Neural progenitor cell (in vitro differentiated cells): ENCODE measurements around the gene DDAH1. TPM values are rescaled to one million over a fixed set of nuclear protein-coding genes. Genes with fewer than 3 reads are reported as not detected.

Experiments used
- DNase-seq: peaks from one replicate; pipeline ENCODE4 v3.0.0-alpha.2; 2016; ENCODE audit warnings: low spot score
- H2AFZ ChIP-seq: fragments of 200-600 bp; sonication (generic); replicated peaks from 2 replicates; pipeline ENCODE4 v1.6.1; 2016; ENCODE audit warnings: antibody characterized with exemption
- H3F3A ChIP-seq: fragments of 200-600 bp; sonication (generic); 2 replicates; pipeline ENCODE4 v1.6.1; 2016; ENCODE audit warnings: antibody characterized with exemption, low read depth
- H3K27ac ChIP-seq: fragments of 200-600 bp; sonication (generic); 2 replicates; pipeline ENCODE4 v1.5.1; 2016; ENCODE audit warnings: mild to moderate bottlenecking
- H3K27me3 ChIP-seq: fragments of 200-600 bp; sonication (generic); 2 replicates; pipeline ENCODE4 v1.6.1; 2016; ENCODE audit warnings: mild to moderate bottlenecking, moderate library complexity
- H3K36me3 ChIP-seq: fragments of 200-600 bp; sonication (generic); 2 replicates; pipeline ENCODE4 v1.5.1; 2016
- H3K4me1 ChIP-seq: fragments of 200-600 bp; sonication (generic); 2 replicates; pipeline ENCODE4 v1.6.1; 2016; ENCODE audit warnings: mixed run types
- H3K4me2 ChIP-seq: fragments of 200-600 bp; sonication (generic); 2 replicates; pipeline ENCODE4 v1.6.1; 2016
- H3K4me3 ChIP-seq: fragments of 200-600 bp; sonication (generic); 2 replicates; pipeline ENCODE4 v1.5.1; 2016
- H3K79me2 ChIP-seq: fragments of 200-600 bp; sonication (generic); 2 replicates; pipeline ENCODE4 v1.6.1; 2016; ENCODE audit warnings: low read depth
- H3K9ac ChIP-seq: fragments of 200-600 bp; sonication (generic); 2 replicates; pipeline ENCODE4 v1.6.1; 2016
- H3K9me3 ChIP-seq: fragments of 200-600 bp; sonication (generic); 2 replicates; pipeline ENCODE4 v1.5.1; 2016; ENCODE audit warnings: low read depth
- H4K20me1 ChIP-seq: fragments of 200-600 bp; sonication (generic); 2 replicates; pipeline ENCODE4 v1.6.1; 2016; ENCODE audit warnings: low read depth
- H3K27ac Mint-ChIP-seq: 3 replicates; pipeline ENCODE4 v1.8.0; 2021; ENCODE audit warnings: mixed read lengths
- H3K27me3 Mint-ChIP-seq: 2 replicates; pipeline ENCODE4 v1.8.0; 2022; ENCODE audit warnings: low read depth, mild to moderate bottlenecking, inconsistent platforms, moderate library complexity, mixed read lengths; ENCODE audit not compliant: insufficient read depth
- H3K36me3 Mint-ChIP-seq: 3 replicates; pipeline ENCODE4 v1.8.0; 2021; ENCODE audit warnings: mixed read lengths
- H3K4me1 Mint-ChIP-seq: 3 replicates; pipeline ENCODE4 v1.8.0; 2021; ENCODE audit warnings: mixed read lengths
- H3K4me3 Mint-ChIP-seq: 3 replicates; pipeline ENCODE4 v1.8.0; 2021; ENCODE audit warnings: mild to moderate bottlenecking, moderate library complexity, mixed read lengths
- H3K9me3 Mint-ChIP-seq: 3 replicates; pipeline ENCODE4 v1.8.0; 2020; ENCODE audit warnings: mixed read lengths
- EZH2 ChIP-seq: fragments of 200-600 bp; sonication (generic); IDR thresholded peaks from 2 replicates; pipeline ENCODE4 v1.6.1; 2017; ENCODE audit warnings: antibody characterized with exemption, mild to moderate bottlenecking, moderate library complexity
- EZH2phosphoT487 ChIP-seq: fragments of 200-600 bp; sonication (generic); IDR thresholded peaks from 2 replicates; pipeline ENCODE4 v1.6.1; 2017; ENCODE audit warnings: antibody characterized with exemption
- total RNA-seq: library from RNA; depleted of rRNA; stranded (reverse); fragments of >200 nt; gene quantifications from 2 replicates; pipeline ENCODE4 v1.2.3, GENCODE V29; 2015; ENCODE audit warnings: low replicate concordance
- TF ChIP-seq, protein P1 (sequence below): fragments of 200-600 bp; sonication (generic); IDR thresholded peaks from 2 replicates; pipeline ENCODE4 v1.5.1; 2017; ENCODE audit warnings: antibody characterized with exemption, mild to moderate bottlenecking

Gene DDAH1
- total RNA-seq, 1 donor from 2014 or later, result 23.1 TPM

GRCh38 chr1:85427331-85427730 lies 37.6 kb downstream of the DDAH1 start:
- Histone ChIP-seq H3F3A (no peaks in the 10 kb centered on the region), H3K9ac (no peak overlapping the region), H3K4me1 (no peaks in the 10 kb centered on the region), H3K79me2 (no peaks in the 10 kb centered on the region), H3K27ac (no peak overlapping the region), H4K20me1 (no peaks in the 10 kb centered on the region), H3K4me2 (no peak overlapping the region), H3K27me3 (no peaks in the 10 kb centered on the region), H3K4me3 (no peak overlapping the region), H3K36me3 (no peaks in the 10 kb centered on the region), H3K9me3 (no peaks in the 10 kb centered on the region), H2AFZ (no peak overlapping the region)
- Mint-ChIP-seq H3K36me3 (peaks cover 8% of the 10 kb centered on the region), H3K4me3 (no peak overlapping the region), H3K4me1 (no peaks in the 10 kb centered on the region), H3K27me3 (peaks cover 2% of the 10 kb centered on the region), H3K27ac (no peak overlapping the region), H3K9me3 (peaks cover 19% of the 10 kb centered on the region)
- no peak for DNase-seq
- TF ChIP-seq, protein P1, sequence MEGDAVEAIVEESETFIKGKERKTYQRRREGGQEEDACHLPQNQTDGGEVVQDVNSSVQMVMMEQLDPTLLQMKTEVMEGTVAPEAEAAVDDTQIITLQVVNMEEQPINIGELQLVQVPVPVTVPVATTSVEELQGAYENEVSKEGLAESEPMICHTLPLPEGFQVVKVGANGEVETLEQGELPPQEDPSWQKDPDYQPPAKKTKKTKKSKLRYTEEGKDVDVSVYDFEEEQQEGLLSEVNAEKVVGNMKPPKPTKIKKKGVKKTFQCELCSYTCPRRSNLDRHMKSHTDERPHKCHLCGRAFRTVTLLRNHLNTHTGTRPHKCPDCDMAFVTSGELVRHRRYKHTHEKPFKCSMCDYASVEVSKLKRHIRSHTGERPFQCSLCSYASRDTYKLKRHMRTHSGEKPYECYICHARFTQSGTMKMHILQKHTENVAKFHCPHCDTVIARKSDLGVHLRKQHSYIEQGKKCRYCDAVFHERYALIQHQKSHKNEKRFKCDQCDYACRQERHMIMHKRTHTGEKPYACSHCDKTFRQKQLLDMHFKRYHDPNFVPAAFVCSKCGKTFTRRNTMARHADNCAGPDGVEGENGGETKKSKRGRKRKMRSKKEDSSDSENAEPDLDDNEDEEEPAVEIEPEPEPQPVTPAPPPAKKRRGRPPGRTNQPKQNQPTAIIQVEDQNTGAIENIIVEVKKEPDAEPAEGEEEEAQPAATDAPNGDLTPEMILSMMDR, result no peak
- TF ChIP-seq EZH2phosphoT487, result no peak
- no peak for TF ChIP-seq EZH2

- H3K27ac ChIP-seq, result no peak overlapping the region
- H3K27ac Mint-ChIP-seq, result no peak overlapping the region
- H3K36me3 Mint-ChIP-seq, result peaks cover 4% of the 10 kb centered on the region
- DNase-seq, result no peak
- no peaks in the 10 kb centered on the region for H3K27me3 ChIP-seq
- no peaks in the 10 kb centered on the region for H3K9me3 ChIP-seq
- H3K79me2 ChIP-seq, result no peaks in the 10 kb centered on the region
- H3K27me3 Mint-ChIP-seq, result peaks cover 2% of the 10 kb centered on the region
- H3K9ac ChIP-seq, result no peak overlapping the region
- no peaks in the 10 kb centered on the region for H3K4me1 ChIP-seq
- H4K20me1 ChIP-seq, result no peaks in the 10 kb centered on the region
- no peak overlapping the region for H2AFZ ChIP-seq
- H3K9me3 Mint-ChIP-seq, result peaks cover 13% of the 10 kb centered on the region
- H3K4me3 ChIP-seq, result no peak overlapping the region
- H3K36me3 ChIP-seq, result no peaks in the 10 kb centered on the region
- no peak overlapping the region for H3K4me2 ChIP-seq
- TF ChIP-seq EZH2phosphoT487 (no peak), EZH2 (no peak)
- TF ChIP-seq, protein P1, result no peak
- no peak overlapping the region for H3K4me3 Mint-ChIP-seq
- no peaks in the 10 kb centered on the region for H3K4me1 Mint-ChIP-seq
- H3F3A ChIP-seq, result no peaks in the 10 kb centered on the region
Measured at GRCh38 chr1:85421179-85421578, 43.8 kb downstream of the DDAH1 start.

DNA sequence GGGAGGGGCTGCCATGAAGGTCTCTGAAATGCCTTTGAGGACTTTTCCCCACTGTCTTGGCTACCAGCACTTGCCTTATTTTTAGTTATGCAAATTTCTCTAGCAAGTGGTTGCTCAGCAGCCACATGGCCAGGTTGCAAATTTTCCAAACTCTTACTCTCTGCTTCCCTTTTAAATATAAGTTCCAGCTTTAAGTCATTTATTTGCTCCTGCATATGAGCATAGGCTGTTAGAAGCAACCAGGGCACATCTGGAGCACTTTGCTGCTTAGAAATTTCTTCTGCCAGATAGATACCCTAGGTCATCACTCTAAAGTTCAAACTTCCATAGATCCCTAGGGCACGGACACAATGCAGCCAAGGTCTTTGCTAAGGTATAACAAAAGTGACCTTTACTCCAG lies 44.8 kb downstream of the DDAH1 start:
- Histone ChIP-seq H3K4me3 (no peak overlapping the region), H3K36me3 (no peaks in the 10 kb centered on the region), H3F3A (no peaks in the 10 kb centered on the region), H3K27me3 (no peaks in the 10 kb centered on the region), H3K9me3 (no peaks in the 10 kb centered on the region), H3K4me1 (no peaks in the 10 kb centered on the region), H2AFZ (no peak overlapping the region), H3K9ac (no peak overlapping the region), H4K20me1 (no peaks in the 10 kb centered on the region), H3K79me2 (no peaks in the 10 kb centered on the region), H3K4me2 (no peak overlapping the region), H3K27ac (no peak overlapping the region)
- Mint-ChIP-seq H3K4me1 (no peaks in the 10 kb centered on the region), H3K27ac (no peak overlapping the region), H3K36me3 (peaks cover 6% of the 10 kb centered on the region), H3K9me3 (peaks cover 16% of the 10 kb centered on the region), H3K27me3 (peaks cover 2% of the 10 kb centered on the region), H3K4me3 (no peak overlapping the region)
- no peak for TF ChIP-seq EZH2phosphoT487
- no peak for DNase-seq

- H3K36me3 ChIP-seq, result no peaks in the 10 kb centered on the region
- Mint-ChIP-seq H3K4me1 (no peaks in the 10 kb centered on the region), H3K27ac (no peak overlapping the region), H3K4me3 (no peak overlapping the region), H3K9me3 (peaks cover 16% of the 10 kb centered on the region), H3K36me3 (peaks cover 6% of the 10 kb centered on the region), H3K27me3 (peaks cover 2% of the 10 kb centered on the region)
- no peaks in the 10 kb centered on the region for H3K27me3 ChIP-seq
- no peaks in the 10 kb centered on the region for H4K20me1 ChIP-seq
- H3K4me2 ChIP-seq, result no peak overlapping the region
- no peak overlapping the region for H3K27ac ChIP-seq
- no peak for DNase-seq
- TF ChIP-seq EZH2, result no peak
- TF ChIP-seq, protein P1, result no peak
- no peak for TF ChIP-seq EZH2phosphoT487
- no peak overlapping the region for H3K4me3 ChIP-seq
- no peaks in the 10 kb centered on the region for H3K4me1 ChIP-seq
- no peaks in the 10 kb centered on the region for H3K9me3 ChIP-seq
- no peak overlapping the region for H2AFZ ChIP-seq
- no peak overlapping the region for H3K9ac ChIP-seq
- H3K79me2 ChIP-seq, result no peaks in the 10 kb centered on the region
- no peaks in the 10 kb centered on the region for H3F3A ChIP-seq
Measured at GRCh38 chr1:85417876-85418275, 47.1 kb downstream of the DDAH1 start.
